ENCODE data around the gene RACK1. TPM values are rescaled to one million over a fixed set of nuclear protein-coding genes. Genes with fewer than 3 reads are reported as not detected.

Gene RACK1
- total and polyA plus RNA-seq, 2 of the 8 experiments (the other 6 are each of a cell fraction or from before 2014, with no cell fraction given): 2,589 to 7,971 TPM

DNA sequence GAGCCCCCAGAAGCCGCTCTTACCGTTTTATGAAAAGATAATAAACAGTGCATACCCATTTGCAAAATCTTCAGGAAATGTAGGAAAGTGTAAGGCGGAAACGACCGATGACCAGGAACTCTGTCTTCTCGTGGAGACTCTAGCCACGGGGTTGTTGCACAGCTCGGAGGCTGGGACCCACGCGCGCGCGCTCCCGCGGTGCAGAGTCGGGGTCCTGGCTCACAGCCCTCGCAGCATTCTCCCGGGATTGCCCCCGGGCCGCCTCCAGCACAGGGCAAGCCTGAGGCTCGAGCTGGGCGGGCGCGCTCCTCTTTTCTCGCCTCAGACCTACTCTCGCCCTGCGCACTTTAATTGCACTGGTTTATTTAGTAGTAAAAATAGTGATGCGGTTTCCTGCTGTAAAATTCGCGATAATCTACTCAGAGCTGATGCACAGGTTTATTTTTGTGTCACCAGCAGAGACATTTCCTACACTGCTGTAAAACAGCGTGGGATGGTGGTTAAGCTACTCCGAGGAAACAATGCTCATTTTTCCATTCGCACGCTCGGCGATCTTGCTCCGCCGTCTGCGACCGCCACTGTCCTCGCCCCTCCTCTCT lies 54.2 kb downstream of the RACK1 start:
- Histone ChIP-seq H3K9ac (replicated peaks in 1 of 4; ENCODE audit: extremely low read depth in 1 of 4, low read depth in 3 of 4, low read length in 3 of 4) (no peak overlapping the region), H2AFZ (ENCODE audit: low read length) (no peak overlapping the region), H3K9me3 (ENCODE audit: insufficient read depth in 2 of 2, low read depth in 1 of 2, low read length in 1 of 2) (no peaks in the 10 kb centered on the region; a peak in 1 of 4 replicates), H3K56ac (replicated peaks; ENCODE audit: insufficient read length, low read depth, low read length) (peak overlapping the region; percentile 4), H3K4me2 (ENCODE audit: insufficient read depth in 1 of 2, low read depth in 2 of 2, low read length in 2 of 2) (peak overlapping the region; percentile 94 to 96), H3K18ac (ENCODE audit: extremely low read depth, low read length) (no peak overlapping the region), H3K14ac (ENCODE audit: insufficient read length) (no peak overlapping the region), H2BK15ac (ENCODE audit: low read length) (no peak overlapping the region), H3K27ac (ENCODE audit: low read depth, low read length) (no peak overlapping the region), H3K23ac (ENCODE audit: insufficient read length) (no peak overlapping the region), H4K20me1 (replicated peaks in 1 of 2; ENCODE audit: control insufficient read depth in 1 of 2, insufficient read depth in 2 of 2, low read length in 2 of 2) (peaks cover 4% of the 10 kb centered on the region in 2 experiments), H4K5ac (ENCODE audit: insufficient read length, low read depth, low read length) (no peak overlapping the region), H2BK120ac (replicated peaks; ENCODE audit: low read depth, low read length) (no peak overlapping the region), H2BK12ac (ENCODE audit: low read depth, low read length) (no peak overlapping the region), H2BK20ac (ENCODE audit: low read length) (no peak overlapping the region), H3K4ac (replicated peaks; ENCODE audit: insufficient read length, low read depth, low read length) (no peak overlapping the region), H3K79me2 (ENCODE audit: control insufficient read depth in 1 of 2, insufficient read depth in 2 of 2, low read length in 2 of 2) (no peaks in the 10 kb centered on the region), H3K36me3 (ENCODE audit: control insufficient read depth in 2 of 4, insufficient read depth in 4 of 4, low read length in 3 of 4) (no peaks in the 10 kb centered on the region), H2BK5ac (ENCODE audit: low read depth, low read length) (no peak overlapping the region), H3K4me3 (ENCODE audit: extremely low read depth in 1 of 4, insufficient read depth in 2 of 4, low read depth in 3 of 4, low read length in 4 of 4) (peak overlapping the region; percentile 62 to 90 (median 78)), H3K27me3 (replicated peaks in 1 of 4; ENCODE audit: control insufficient read depth in 3 of 4, extremely low read depth in 1 of 4, insufficient read depth in 3 of 4, low read length in 3 of 4) (peaks cover 15 to 28% (median 23%) of the 10 kb centered on the region in 4 experiments; a peak in 6 of 7 replicates), H3K23me2 (ENCODE audit: low read depth, low read length) (peaks cover 36% of the 10 kb centered on the region), H4K91ac (replicated peaks; ENCODE audit: insufficient read length, low read length) (no peak overlapping the region), H4K8ac (ENCODE audit: extremely low read depth, insufficient read depth, low read length) (no peak overlapping the region), H2AK5ac (ENCODE audit: low read depth, low read length) (no peak overlapping the region), H3K79me1 (ENCODE audit: low read depth, low read length) (no peaks in the 10 kb centered on the region), H3K4me1 (replicated peaks in 1 of 4; ENCODE audit: control insufficient read depth in 3 of 4, insufficient read depth in 4 of 4, low read length in 3 of 4) (peaks cover 0 to 11% (median 2%) of the 10 kb centered on the region in 4 experiments; a peak in 4 of 7 replicates)
- ChIA-PET POLR2A (ENCODE audit: partially characterized antibody) (interaction anchor here (1.0 to 11.9 kb wide), 11 partner anchors 10 to 92 kb away, joined by 3 to 90 read pairs (median 4); partner anchors contain the start of genes RACK1, TRIM41 and TRIM7), CTCF (ENCODE audit: partially characterized antibody) (interaction anchor here (0.5 to 12.3 kb wide), 9 partner anchors 9 to 1060 kb away, joined by 3 to 197 read pairs (median 3); partner anchors contain the start of gene TRIM7)
- WGBS, 2 experiments (ENCODE audit: extremely low coverage in 1 of 2, insufficient coverage in 1 of 2, insufficient read length in 1 of 2, insufficient replicate concordance in 2 of 2, low coverage in 1 of 2, low lambda C conversion rate in 2 of 2, missing lambda C conversion rate in 1 of 2): 2% methylated on average over 27 of the region's 41 CpGs; no CpG with 5 or more reads in 1 of the 2 experiments
- FAIRE-seq: no peak
- DNase-seq (ENCODE audit: low read depth in 1 of 2, low spot score in 2 of 2): no peak
- TF ChIP-seq RBBP5 (IDR thresholded peaks at IDR 0.05; ENCODE audit: borderline replicate concordance, low read depth, low read length) (peak; percentile 60; the same call in 1 of the 2 replicates), BRCA1 (IDR thresholded peaks at IDR 0.05; ENCODE audit: low read depth, low read length) (no peak), ZNF274 (IDR thresholded peaks at IDR 0.05; ENCODE audit: borderline replicate concordance, extremely low read depth, low read length) (no peak), SP2 (IDR thresholded peaks at IDR 0.05; ENCODE audit: low read length) (no peak), RXRA (IDR thresholded peaks at IDR 0.05; ENCODE audit: insufficient read depth, low read depth, low read length) (no peak), CHD1 (IDR thresholded peaks at IDR 0.05; ENCODE audit: low read depth, low read length) (no peak), SIX5 (IDR thresholded peaks at IDR 0.05; ENCODE audit: low read depth, low read length) (no peak), POLR2AphosphoS5 (IDR thresholded peaks at IDR 0.05; ENCODE audit: low read depth, low read length) (no peak), KDM4A (IDR thresholded peaks at IDR 0.05; ENCODE audit: low read depth, low read length, severe bottlenecking) (no peak), TEAD4 (IDR thresholded peaks at IDR 0.05; ENCODE audit: low read depth, low read length) (no peak), RNF2 (IDR thresholded peaks at IDR 0.05; ENCODE audit: borderline replicate concordance, low read depth, low read length, missing control alignments, poor library complexity, severe bottlenecking) (peak; percentile 31), CBX5 (IDR thresholded peaks at IDR 0.05; ENCODE audit: low read depth, low read length) (no peak)
- TF ChIP-seq, protein P1, sequence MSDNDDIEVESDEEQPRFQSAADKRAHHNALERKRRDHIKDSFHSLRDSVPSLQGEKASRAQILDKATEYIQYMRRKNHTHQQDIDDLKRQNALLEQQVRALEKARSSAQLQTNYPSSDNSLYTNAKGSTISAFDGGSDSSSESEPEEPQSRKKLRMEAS (IDR thresholded peaks at IDR 0.05): no peak
